ENCODE results near the gene COL18A1. TPM values are rescaled to one million over a fixed set of nuclear protein-coding genes. Genes with fewer than 3 reads are reported as not detected.

The COL18A1 gene
- total and polyA plus RNA-seq, 8 donors, result 38.7 to 301 (median 77.8) TPM

GRCh38 chr21:45401916-45402900, 2.8 kb upstream of the COL18A1 start:
- H3K36me3 ChIP-seq, result no peaks in the 10 kb centered on the region
- intact Hi-C loops (cut with DNase I), result no loop called here
- H3K4me1 ChIP-seq, result peaks cover 0 to 4% (median 0%) of the 10 kb centered on the region in 3 donors
- no peak overlapping the region for H3K4me3 ChIP-seq
- WGBS, 2 donors, result 80 to 87% methylated on average over 17 of the region's 17 CpGs
- DNase-seq, result peak in 4 of 6 donors; percentile 13 to 60 (median 36)
- FAIRE-seq, result no peak
- no peaks in the 10 kb centered on the region for H3K9me3 ChIP-seq
- peaks cover 0 to 10% (median 4%) of the 10 kb centered on the region in 4 donors for H3K27me3 ChIP-seq
- H3K27ac ChIP-seq, result no peak overlapping the region
- TF ChIP-seq, protein P1, sequence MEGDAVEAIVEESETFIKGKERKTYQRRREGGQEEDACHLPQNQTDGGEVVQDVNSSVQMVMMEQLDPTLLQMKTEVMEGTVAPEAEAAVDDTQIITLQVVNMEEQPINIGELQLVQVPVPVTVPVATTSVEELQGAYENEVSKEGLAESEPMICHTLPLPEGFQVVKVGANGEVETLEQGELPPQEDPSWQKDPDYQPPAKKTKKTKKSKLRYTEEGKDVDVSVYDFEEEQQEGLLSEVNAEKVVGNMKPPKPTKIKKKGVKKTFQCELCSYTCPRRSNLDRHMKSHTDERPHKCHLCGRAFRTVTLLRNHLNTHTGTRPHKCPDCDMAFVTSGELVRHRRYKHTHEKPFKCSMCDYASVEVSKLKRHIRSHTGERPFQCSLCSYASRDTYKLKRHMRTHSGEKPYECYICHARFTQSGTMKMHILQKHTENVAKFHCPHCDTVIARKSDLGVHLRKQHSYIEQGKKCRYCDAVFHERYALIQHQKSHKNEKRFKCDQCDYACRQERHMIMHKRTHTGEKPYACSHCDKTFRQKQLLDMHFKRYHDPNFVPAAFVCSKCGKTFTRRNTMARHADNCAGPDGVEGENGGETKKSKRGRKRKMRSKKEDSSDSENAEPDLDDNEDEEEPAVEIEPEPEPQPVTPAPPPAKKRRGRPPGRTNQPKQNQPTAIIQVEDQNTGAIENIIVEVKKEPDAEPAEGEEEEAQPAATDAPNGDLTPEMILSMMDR (IDR thresholded peaks at IDR 0.05), result no peak
- no peak for ATAC-seq

DNA sequence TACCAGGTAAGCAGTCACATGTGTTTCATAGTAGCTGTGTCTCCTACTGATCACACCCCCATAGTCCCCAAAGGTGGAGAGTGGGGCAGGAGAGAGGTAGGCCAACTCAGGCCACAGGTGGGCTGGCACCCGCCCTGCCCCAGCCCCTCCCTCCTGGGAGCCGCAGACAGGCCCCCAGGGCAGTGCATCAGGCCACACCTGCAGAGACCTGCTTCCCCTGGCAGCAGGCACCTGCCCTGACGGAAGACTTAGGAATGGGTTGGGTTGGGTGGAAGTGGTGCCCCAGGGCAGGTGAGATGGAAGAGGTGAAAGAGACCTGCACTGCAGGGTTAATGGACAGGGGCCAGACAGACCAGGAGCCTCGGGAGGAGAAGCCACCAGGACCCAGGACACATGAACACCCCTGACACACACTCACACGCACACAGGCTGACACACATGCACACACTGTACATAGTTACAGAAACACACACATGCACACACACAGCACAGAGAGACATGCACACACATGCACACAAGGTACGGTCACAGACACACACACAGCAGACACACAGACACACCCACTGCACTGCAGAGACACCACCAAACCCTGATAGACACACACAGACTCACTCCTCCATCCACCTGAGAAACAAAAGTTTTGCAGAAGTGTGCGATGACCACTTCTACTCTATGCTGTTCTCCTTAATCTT, 1.7 kb upstream of the COL18A1 start:
- TF ChIP-seq, protein P1 (IDR thresholded peaks at IDR 0.05), result no peak
- Histone ChIP-seq H3K27me3 (peaks cover 0 to 10% (median 4%) of the 10 kb centered on the region in 4 donors), H3K4me1 (peaks cover 0 to 4% (median 0%) of the 10 kb centered on the region in 3 donors), H3K27ac (peak overlapping the region in 1 of 4 donors; percentile 65), H3K36me3 (no peaks in the 10 kb centered on the region), H3K4me3 (no peak overlapping the region), H3K9me3 (no peaks in the 10 kb centered on the region)
- 69 to 70% methylated on average over 7 of the region's 7 CpGs for WGBS, 2 donors
- ATAC-seq (no peak), DNase-seq (peak in 3 of 6 donors; percentile 16 to 43 (median 34)), FAIRE-seq (no peak)
- intact Hi-C loops (cut with DNase I), result no loop called here

- Histone ChIP-seq H3K4me3 (peak overlapping the region; percentile 15 to 46 (median 36)), H3K27me3 (peaks cover 0 to 10% (median 4%) of the 10 kb centered on the region in 4 donors), H3K36me3 (no peaks in the 10 kb centered on the region), H3K27ac (peak overlapping the region; percentile 19 to 66 (median 62)), H3K4me1 (peaks cover 0 to 4% (median 0%) of the 10 kb centered on the region in 3 donors), H3K9me3 (no peaks in the 10 kb centered on the region)
- ATAC-seq (peak; percentile 18 to 38 (median 24)), DNase-seq (peak in 4 of 6 donors; percentile 34 to 76 (median 61)), FAIRE-seq (no peak)
- TF ChIP-seq, protein P1 (IDR thresholded peaks at IDR 0.05), result no peak
- intact Hi-C loops (cut with DNase I), result no loop called here
- 17 to 21% methylated on average over 27 to 39 of the region's 39 CpGs for WGBS, 2 donors
These were observed 888 bp upstream of the COL18A1 start for GRCh38 chr21:45403825-45404729.

- 0 to 1% methylated on average over 9 to 86 of the region's 86 CpGs for WGBS, 2 donors
These were observed 380 bp downstream of the COL18A1 start for GRCh38 chr21:45405271-45405818.

More at GRCh38 chr21:45405271-45405818, 380 bp downstream of the COL18A1 start:
- Histone ChIP-seq H3K36me3 (no peaks in the 10 kb centered on the region), H3K4me1 (peaks cover 0 to 4% (median 0%) of the 10 kb centered on the region in 3 donors), H3K27me3 (peaks cover 0 to 7% (median under 1%) of the 10 kb centered on the region in 4 donors), H3K27ac (peak overlapping the region; percentile 79 to 89 (median 87)), H3K9me3 (no peaks in the 10 kb centered on the region), H3K4me3 (peak overlapping the region; percentile 30 to 55 (median 45))
- intact Hi-C loops (cut with DNase I), result no loop called here
- ATAC-seq (peak; percentile 17 to 60 (median 42)), DNase-seq (peak in 3 of 6 donors; percentile 62 to 76 (median 75)), FAIRE-seq (no peak)
- TF ChIP-seq, protein P1 (IDR thresholded peaks at IDR 0.05), result no peak
